ENCODE results near the gene KRT17. TPM values are rescaled to one million over a fixed set of nuclear protein-coding genes. Genes with fewer than 3 reads are reported as not detected.

KRT17 gene
- total and polyA plus RNA-seq, 2 donors (not counting 1 experiment from before 2014, with no cell fraction given), result not detected

DNA sequence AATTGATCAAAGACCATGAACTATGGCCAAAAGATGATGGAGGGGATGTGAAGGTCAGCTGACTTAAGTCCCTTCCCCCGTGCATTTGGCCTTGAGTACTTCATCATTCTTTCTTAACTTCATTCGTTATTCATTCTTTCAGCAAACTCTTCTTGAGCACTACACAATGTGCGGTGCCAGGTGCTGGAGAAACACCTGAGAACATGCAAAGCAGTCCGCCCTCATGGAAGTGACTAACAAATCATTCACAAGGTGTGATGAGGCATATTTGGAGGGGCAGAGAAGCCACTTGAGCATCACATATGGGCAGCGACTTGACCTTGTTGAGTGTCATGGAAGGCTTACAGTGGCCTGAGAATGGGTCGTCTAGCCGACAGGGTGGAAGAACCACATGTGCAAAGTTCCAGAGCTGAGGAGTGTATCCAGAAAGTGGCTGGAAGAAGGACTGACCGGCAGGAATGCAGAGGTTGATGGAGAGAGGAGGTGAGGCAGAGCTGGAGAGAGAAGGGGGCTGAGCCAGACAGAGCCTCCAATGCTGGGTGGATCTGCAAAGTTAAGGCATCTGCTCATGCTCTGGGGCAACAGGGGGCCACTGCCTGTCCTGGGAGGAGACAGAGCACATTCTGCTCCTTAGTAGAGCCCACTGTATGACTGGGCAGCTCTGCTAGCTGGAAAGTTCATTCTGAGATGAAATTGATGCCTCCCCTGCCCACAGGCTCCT, 39.2 kb upstream of the KRT17 start:
- no peaks in the 10 kb centered on the region for H4K20me1 ChIP-seq (ENCODE audit: control insufficient read depth, insufficient read depth, low read length, poor library complexity, severe bottlenecking)
- no peaks in the 10 kb centered on the region for H3K36me3 ChIP-seq (replicated peaks in 1 of 2; ENCODE audit: control extremely low read depth in 1 of 2, control insufficient read depth in 1 of 2, extremely low read depth in 1 of 2, insufficient read depth in 2 of 2, low read length in 1 of 2)
- 63% methylated on average over 6 of the region's 8 CpGs for WGBS (ENCODE audit: insufficient coverage)
- no peak overlapping the region for H3K27ac ChIP-seq (ENCODE audit: low read length in 2 of 2)
- Mint-ChIP-seq H3K9me3 (ENCODE audit: insufficient read depth) (no peaks in the 10 kb centered on the region), H3K27me3 (no peaks in the 10 kb centered on the region), H3K27ac (no peak overlapping the region), H3K4me1 (peaks cover 34% of the 10 kb centered on the region), H3K4me3 (peak overlapping the region; percentile 20)
- peaks cover 12 to 41% of the 10 kb centered on the region in 2 donors for H3K4me1 ChIP-seq (ENCODE audit: control insufficient read depth in 2 of 2, insufficient read depth in 2 of 2, low read length in 2 of 2)
- no peak for TF ChIP-seq CTCF (IDR thresholded peaks at IDR 0.05)
- TF ChIP-seq EZH2 (IDR thresholded peaks at IDR 0.05; ENCODE audit: borderline replicate concordance, insufficient read depth, low read depth, low read length, poor library complexity, severe bottlenecking), result no peak
- ChIA-PET POLR2A (interaction anchor here (1.5 to 6.9 kb wide), 2 partner anchors 15 to 26 kb away, joined by 12 to 117 read pairs; partner anchors contain the start of gene EIF1), CTCF (interaction anchor here (0.7 to 13.5 kb wide), 31 partner anchors 9 to 1306 kb away, joined by 3 to 438 read pairs (median 7); partner anchors contain the start of genes EIF1 and SMARCE1)
- no peak for DNase-seq
- H3K4me2 ChIP-seq (replicated peaks; ENCODE audit: low read depth, low read length, poor library complexity, severe bottlenecking), result no peak overlapping the region
- ATAC-seq (ENCODE audit: low read depth), result no peak
- no peak overlapping the region for H3K9ac ChIP-seq (ENCODE audit: low read length)
- H3K27me3 ChIP-seq (replicated peaks in 1 of 4; ENCODE audit: control extremely low read depth in 1 of 4, control insufficient read depth in 3 of 4, insufficient read depth in 4 of 4, low read length in 3 of 4), result no peaks in the 10 kb centered on the region
- intact Hi-C loops (cut with micrococcal nuclease), result no loop called here
- H3K9me3 ChIP-seq (ENCODE audit: control extremely low read depth in 1 of 3, control insufficient read depth in 2 of 3, insufficient read depth in 1 of 3, low read length in 2 of 3), result no peaks in the 10 kb centered on the region
- no peak overlapping the region for H2AFZ ChIP-seq (ENCODE audit: insufficient read depth, low read depth, low read length, poor library complexity, severe bottlenecking)
- no peak overlapping the region for H3K4me3 ChIP-seq (ENCODE audit: control extremely low read depth in 1 of 5, extremely low read depth in 1 of 5, insufficient read depth in 1 of 5, low read depth in 2 of 5, low read length in 4 of 5)
- no peaks in the 10 kb centered on the region for H3K79me2 ChIP-seq (ENCODE audit: control insufficient read depth, insufficient read depth, low read length)

- Histone ChIP-seq H3K4me2 (replicated peaks; ENCODE audit: low read depth, low read length, poor library complexity, severe bottlenecking) (no peak overlapping the region), H2AFZ (ENCODE audit: insufficient read depth, low read depth, low read length, poor library complexity, severe bottlenecking) (no peak overlapping the region), H3K9ac (ENCODE audit: low read length) (no peak overlapping the region), H3K36me3 (replicated peaks in 1 of 2; ENCODE audit: control extremely low read depth in 1 of 2, control insufficient read depth in 1 of 2, extremely low read depth in 1 of 2, insufficient read depth in 2 of 2, low read length in 1 of 2) (no peaks in the 10 kb centered on the region), H3K9me3 (ENCODE audit: control extremely low read depth in 1 of 3, control insufficient read depth in 2 of 3, insufficient read depth in 1 of 3, low read length in 2 of 3) (no peaks in the 10 kb centered on the region), H4K20me1 (ENCODE audit: control insufficient read depth, insufficient read depth, low read length, poor library complexity, severe bottlenecking) (no peaks in the 10 kb centered on the region), H3K27me3 (replicated peaks in 1 of 4; ENCODE audit: control extremely low read depth in 1 of 4, control insufficient read depth in 3 of 4, insufficient read depth in 4 of 4, low read length in 3 of 4) (no peaks in the 10 kb centered on the region), H3K4me3 (ENCODE audit: control extremely low read depth in 1 of 5, extremely low read depth in 1 of 5, insufficient read depth in 1 of 5, low read depth in 2 of 5, low read length in 4 of 5) (no peak overlapping the region), H3K4me1 (ENCODE audit: control insufficient read depth in 2 of 2, insufficient read depth in 2 of 2, low read length in 2 of 2) (peaks cover 0 to 10% of the 10 kb centered on the region in 2 donors), H3K79me2 (ENCODE audit: control insufficient read depth, insufficient read depth, low read length) (no peaks in the 10 kb centered on the region), H3K27ac (ENCODE audit: low read length in 2 of 2) (no peak overlapping the region)
- Mint-ChIP-seq H3K4me1 (peaks cover 10% of the 10 kb centered on the region), H3K9me3 (ENCODE audit: insufficient read depth) (no peaks in the 10 kb centered on the region), H3K27me3 (no peaks in the 10 kb centered on the region), H3K27ac (no peak overlapping the region), H3K4me3 (no peak overlapping the region)
- WGBS (ENCODE audit: insufficient coverage), result 91% methylated on average over 7 of the region's 8 CpGs
- ATAC-seq (ENCODE audit: low read depth), result no peak
- intact Hi-C loops (cut with micrococcal nuclease), result no loop called here
- ChIA-PET CTCF (interaction anchor here (1.6 to 11.3 kb wide), 3 partner anchors 12 to 1043 kb away, joined by 4 to 438 read pairs (median 5); no protein-coding TSS in a partner anchor), POLR2A (no interaction called here)
- TF ChIP-seq CTCF (IDR thresholded peaks at IDR 0.05) (no peak), EZH2 (IDR thresholded peaks at IDR 0.05; ENCODE audit: borderline replicate concordance, insufficient read depth, low read depth, low read length, poor library complexity, severe bottlenecking) (no peak)
- no peak for DNase-seq
Measured at GRCh38 chr17:41660221-41660711, 35.9 kb upstream of the KRT17 start.
